C4-2B (cell line): ENCODE measurements around the gene ENG.

Experiments used
- H3K27ac ChIP-seq: fragments of 450-650 bp; 2 replicates; pipeline ENCODE4 v1.5.1; 2017
- CTCF ChIP-seq: fragments of 450-650 bp; conservative IDR thresholded peaks from 2 replicates; pipeline ENCODE4 v1.5.1; 2017; ENCODE audit warnings: mild to moderate bottlenecking
- ZFX ChIP-seq: fragments of 450-650 bp; IDR thresholded peaks from 2 replicates; pipeline ENCODE4 v1.6.1; 2017

ENG gene

GRCh38 chr9:127853312-127854183 lies 910 bp downstream of the ENG start:
- TF ChIP-seq ZFX (no peak), CTCF (no peak)

GRCh38 chr9:127852829-127853228 lies 1.6 kb downstream of the ENG start:
- H3K27ac ChIP-seq: no peak overlapping the region

More at GRCh38 chr9:127853312-127854183, 910 bp downstream of the ENG start:
- no peak overlapping the region for H3K27ac ChIP-seq

GRCh38 chr9:127850286-127850830 lies 4.1 kb downstream of the ENG start:
- no peak overlapping the region for H3K27ac ChIP-seq
- TF ChIP-seq ZFX (no peak), CTCF (no peak)

More at GRCh38 chr9:127852829-127853228, 1.6 kb downstream of the ENG start:
- TF ChIP-seq ZFX (no peak), CTCF (no peak)

- TF ChIP-seq CTCF: no peak
- TF ChIP-seq ZFX: no peak
- H3K27ac ChIP-seq: no peak overlapping the region
Measured at GRCh38 chr9:127848756-127849504, 5.5 kb downstream of the ENG start.

GRCh38 chr9:127847833-127848755 lies 6.4 kb downstream of the ENG start:
- TF ChIP-seq CTCF: no peak
- no peak for TF ChIP-seq ZFX
- no peak overlapping the region for H3K27ac ChIP-seq

- H3K27ac ChIP-seq: no peak overlapping the region
- TF ChIP-seq CTCF (no peak), ZFX (no peak)
Measured at GRCh38 chr9:127847178-127847510, 7.3 kb downstream of the ENG start.
